GM23338 (cell line): ENCODE results near the gene SPI1. TPM values are rescaled to one million over a fixed set of nuclear protein-coding genes. Genes with fewer than 3 reads are reported as not detected.

ENCODE experiments used
- ATAC-seq: fragments of 200-7000 bp; cut with Tn5 transposase; 3 replicates; pipeline ENCODE4 v1.9.1; 2020
- DNase-seq: peaks from one replicate; pipeline ENCODE4 v3.0.0-alpha.2; 2015; ENCODE audit warnings: low spot score
- H2AFZ ChIP-seq: fragments of 200-600 bp; sonication (generic); 2 replicates; pipeline ENCODE4 v1.8.0; 2016; ENCODE audit warnings: antibody characterized with exemption, mild to moderate bottlenecking, moderate library complexity
- H3F3A ChIP-seq: fragments of 200-600 bp; sonication (generic); replicated peaks from 2 replicates; pipeline ENCODE4 v1.8.0; 2017; ENCODE audit warnings: antibody characterized with exemption, mixed run types, low read depth
- H3K27ac ChIP-seq: fragments of 200-600 bp; sonication (generic); 2 replicates; pipeline ENCODE4 v1.6.1; 2016; ENCODE audit warnings: low read depth
- H3K27me3 ChIP-seq: fragments of 200-600 bp; sonication (generic); 2 replicates; pipeline ENCODE4 v1.8.0; 2016; ENCODE audit warnings: mild to moderate bottlenecking, mixed run types, moderate library complexity; ENCODE audit not compliant: insufficient read depth
- H3K36me3 ChIP-seq: fragments of 200-600 bp; sonication (generic); 2 replicates; pipeline ENCODE4 v1.8.0; 2016; ENCODE audit warnings: mild to moderate bottlenecking; ENCODE audit not compliant: insufficient read depth
- H3K4me1 ChIP-seq: fragments of 200-600 bp; sonication (generic); 2 replicates; pipeline ENCODE4 v1.8.0; 2016; ENCODE audit warnings: mild to moderate bottlenecking, moderate library complexity; ENCODE audit not compliant: insufficient read depth
- H3K4me2 ChIP-seq: fragments of 200-600 bp; sonication (generic); 2 replicates; pipeline ENCODE4 v1.7.1; 2017; ENCODE audit warnings: mixed run types
- H3K4me3 ChIP-seq: fragments of 200-600 bp; sonication (generic); 2 replicates; pipeline ENCODE4 v1.6.1; 2016; ENCODE audit warnings: mixed run types
- H3K79me2 ChIP-seq: fragments of 200-600 bp; sonication (generic); replicated peaks from 2 replicates; pipeline ENCODE4 v1.8.0; 2017; ENCODE audit warnings: mild to moderate bottlenecking; ENCODE audit not compliant: insufficient read depth
- H3K9me2 ChIP-seq: fragments of 200-600 bp; sonication (generic); 2 replicates; pipeline ENCODE4 v1.8.0; 2017; ENCODE audit not compliant: insufficient read depth
- H4K20me1 ChIP-seq: fragments of 200-600 bp; sonication (generic); replicated peaks from 2 replicates; pipeline ENCODE4 v1.8.0; 2017; ENCODE audit warnings: mild to moderate bottlenecking; ENCODE audit not compliant: insufficient read depth
- H3K27ac Mint-ChIP-seq: 2 replicates; pipeline ENCODE4 v1.8.0; 2020; ENCODE audit warnings: inconsistent platforms, mild to moderate bottlenecking, moderate library complexity, mixed read lengths
- H3K27me3 Mint-ChIP-seq: 3 replicates; pipeline ENCODE4 v1.8.0; 2022; ENCODE audit warnings: low read depth, mild to moderate bottlenecking, moderate library complexity, mixed read lengths, inconsistent platforms; ENCODE audit not compliant: insufficient read depth, poor library complexity
- H3K36me3 Mint-ChIP-seq: 3 replicates; pipeline ENCODE4 v1.8.0; 2021; ENCODE audit warnings: low read depth, mild to moderate bottlenecking, inconsistent platforms, moderate library complexity, mixed read lengths
- H3K4me1 Mint-ChIP-seq: 3 replicates; pipeline ENCODE4 v1.8.0; 2020; ENCODE audit warnings: mild to moderate bottlenecking, inconsistent platforms, mixed read lengths
- H3K4me3 Mint-ChIP-seq: 3 replicates; pipeline ENCODE4 v1.8.0; 2021; ENCODE audit warnings: moderate library complexity, mild to moderate bottlenecking, inconsistent platforms, mixed read lengths
- H3K9me3 Mint-ChIP-seq: 3 replicates; pipeline ENCODE4 v1.8.0; 2020; ENCODE audit warnings: moderate library complexity, mild to moderate bottlenecking, inconsistent platforms, mixed read lengths
- CREB1 ChIP-seq: fragments of 250-450 bp; sonication (Bioruptor Pico); IDR thresholded peaks from 2 replicates; pipeline ENCODE4 v1.5.0; 2020; ENCODE audit warnings: low read depth, mild to moderate bottlenecking, moderate library complexity
- ETS1 ChIP-seq: IDR thresholded peaks from 2 replicates; pipeline ENCODE4 v1.6.1; 2016; ENCODE audit warnings: antibody characterized with exemption
- EZH2 ChIP-seq: fragments of 200-600 bp; sonication (generic); IDR thresholded peaks from one replicate; pipeline ENCODE4 v1.8.0; 2017; ENCODE audit warnings: antibody characterized with exemption, mild to moderate bottlenecking, low read depth; ENCODE audit not compliant: unreplicated experiment
- EZH2phosphoT487 ChIP-seq: fragments of 200-600 bp; sonication (generic); IDR thresholded peaks from one replicate; pipeline ENCODE4 v1.8.1; 2018; ENCODE audit warnings: antibody characterized with exemption; ENCODE audit not compliant: unreplicated experiment
- NANOG ChIP-seq: IDR thresholded peaks from 2 replicates; pipeline ENCODE4 v1.6.1; 2016; ENCODE audit warnings: antibody characterized with exemption, borderline replicate concordance
- REST ChIP-seq: IDR thresholded peaks from one replicate; pipeline ENCODE4 v1.6.1; 2018; ENCODE audit warnings: antibody characterized with exemption; ENCODE audit not compliant: unreplicated experiment
- STAT1 ChIP-seq: IDR thresholded peaks from one replicate; pipeline ENCODE4 v1.6.1; 2016; ENCODE audit warnings: antibody characterized with exemption; ENCODE audit not compliant: unreplicated experiment
- ZNF114 ChIP-seq: fragments of 250-450 bp; sonication (Bioruptor Pico); IDR thresholded peaks from 2 replicates; pipeline ENCODE4 v1.5.0; 2020; ENCODE audit warnings: mild to moderate bottlenecking, moderate library complexity
- ZNF331 ChIP-seq: fragments of 250-450 bp; sonication (Bioruptor Pico); IDR thresholded peaks from 2 replicates; pipeline ENCODE4 v1.5.0; 2020; ENCODE audit warnings: low read depth, mild to moderate bottlenecking, moderate library complexity
- ZNF462 ChIP-seq: fragments of 250-450 bp; sonication (Bioruptor Pico); IDR thresholded peaks from 2 replicates; pipeline ENCODE4 v1.5.0; 2020; ENCODE audit warnings: mild to moderate bottlenecking, moderate library complexity
- polyA plus RNA-seq: library from polyadenylated mRNA; unstranded; fragments of >200 nt; fragmentation: Nextera tagmentation; extraction: Ambion mirVana; gene quantifications from 2 replicates; pipeline ENCODE4 v1.2.1, GENCODE V29; 2016
- total RNA-seq: library from RNA; depleted of rRNA; stranded (reverse); fragments of >200 nt; shearing (Covaris generic); gene quantifications from 2 replicates; pipeline ENCODE4 v1.2.3, GENCODE V29; 2014

SPI1 gene
- total and polyA plus RNA-seq, 2 experiments from 2014 or later = 0.23 TPM; not detected in 1

GRCh38 chr11:47398011-47398410 is 19.7 kb upstream of the SPI1 start (continued):
- TF ChIP-seq ZNF462 = no peak
- TF ChIP-seq CREB1 (CRISPR knock-in tag) = no peak
- TF ChIP-seq EZH2 = no peak
- TF ChIP-seq ZNF331 (CRISPR knock-in tag) = no peak
- TF ChIP-seq REST = no peak
- TF ChIP-seq ZNF114 = no peak

GRCh38 chr11:47396049-47396320 is 17.6 kb upstream of the SPI1 start:
- DNase-seq = no peak
- H4K20me1 ChIP-seq = no peaks in the 10 kb centered on the region
- no peaks in the 10 kb centered on the region for H3K9me2 ChIP-seq
- H3K27ac ChIP-seq = no peak overlapping the region
- H3F3A ChIP-seq = peaks cover 11% of the 10 kb centered on the region; the same call in 1 of the 2 replicates
- H3K4me3 ChIP-seq = no peak overlapping the region
- no peak overlapping the region for H3K27ac Mint-ChIP-seq
- H3K36me3 ChIP-seq = no peaks in the 10 kb centered on the region
- no peak for ATAC-seq
- H3K27me3 ChIP-seq = no peaks in the 10 kb centered on the region
- TF ChIP-seq STAT1 = no peak
- no peak for TF ChIP-seq CREB1 (CRISPR knock-in tag)
- no peak for TF ChIP-seq EZH2phosphoT487
- no peak for TF ChIP-seq ETS1
- no peak for TF ChIP-seq NANOG
- no peak for TF ChIP-seq EZH2
- peaks cover 13% of the 10 kb centered on the region for H3K4me1 ChIP-seq
- no peaks in the 10 kb centered on the region for H3K9me3 Mint-ChIP-seq
- H3K27me3 Mint-ChIP-seq = peaks cover 13% of the 10 kb centered on the region
- no peak overlapping the region for H2AFZ ChIP-seq
- peaks cover 23% of the 10 kb centered on the region for H3K4me1 Mint-ChIP-seq
- H3K79me2 ChIP-seq = no peaks in the 10 kb centered on the region
- H3K4me3 Mint-ChIP-seq = no peak overlapping the region
- H3K4me2 ChIP-seq = no peak overlapping the region
- H3K36me3 Mint-ChIP-seq = no peaks in the 10 kb centered on the region
